GM19240 (cell line): ENCODE results near the gene PLPP4.

Source experiments
- DNase-seq: peaks from one replicate; pipeline ENCODE4 v3.0.0; 2011; ENCODE audit warnings: low spot score; ENCODE audit not compliant: insufficient read length

Gene PLPP4

GRCh38 chr10:120574981-120575380 is 118.0 kb downstream of the PLPP4 start:
- DNase-seq = no peak

- DNase-seq = no peak
Observed at GRCh38 chr10:120575411-120575810, 118.4 kb downstream of the PLPP4 start.

- DNase-seq = no peak
Observed at GRCh38 chr10:120578134-120578533, 121.1 kb downstream of the PLPP4 start.

- no peak for DNase-seq
Observed at GRCh38 chr10:120578890-120579289, 121.9 kb downstream of the PLPP4 start.

- no peak for DNase-seq
Observed at GRCh38 chr10:120580918-120581895, 124.2 kb downstream of the PLPP4 start.

- no peak for DNase-seq
Observed at GRCh38 chr10:120582753-120583152, 125.7 kb downstream of the PLPP4 start.

- no peak for DNase-seq
Observed at GRCh38 chr10:120583424-120584108, 126.5 kb downstream of the PLPP4 start.

GRCh38 chr10:120584786-120585185 is 127.8 kb downstream of the PLPP4 start:
- no peak for DNase-seq

- DNase-seq = no peak
Observed at GRCh38 chr10:120586471-120586872, 129.4 kb downstream of the PLPP4 start.

- DNase-seq = no peak
Observed at GRCh38 chr10:120587061-120587460, 130.0 kb downstream of the PLPP4 start.

GRCh38 chr10:120588311-120588710 is 131.3 kb downstream of the PLPP4 start:
- DNase-seq = no peak

- DNase-seq = no peak
Observed at GRCh38 chr10:120593693-120594092, 136.7 kb downstream of the PLPP4 start.

GRCh38 chr10:120597902-120598301 is 140.9 kb downstream of the PLPP4 start:
- no peak for DNase-seq

- no peak for DNase-seq
Observed at GRCh38 chr10:120598386-120598785, 141.4 kb downstream of the PLPP4 start.

GRCh38 chr10:120599200-120599724 is 142.2 kb downstream of the PLPP4 start:
- DNase-seq = no peak

GRCh38 chr10:120600871-120601649 is 144.0 kb downstream of the PLPP4 start:
- DNase-seq = no peak

GRCh38 chr10:120601999-120602398 is 145.0 kb downstream of the PLPP4 start:
- no peak for DNase-seq

GRCh38 chr10:120605410-120605809 is 148.4 kb downstream of the PLPP4 start:
- no peak for DNase-seq

- no peak for DNase-seq
Observed at GRCh38 chr10:120606051-120606764, 149.2 kb downstream of the PLPP4 start.

- DNase-seq = no peak
Observed at GRCh38 chr10:120607016-120607709, 150.1 kb downstream of the PLPP4 start.
